GM18502 (cell line): ENCODE data around the gene EPHA6.
"Not testable (repeated sequence)": the region's sequence is repeated elsewhere in the genome, so short reads cannot be mapped to it uniquely, and the experiment has no call there.

ENCODE experiments used
- ATAC-seq: cut with Tn5 transposase; IDR thresholded peaks from one replicate; pipeline ENCODE4 v1.9.1; 2021; ENCODE audit warnings: mild to moderate bottlenecking; ENCODE audit not compliant: unreplicated experiment, poor library complexity

EPHA6 gene

DNA sequence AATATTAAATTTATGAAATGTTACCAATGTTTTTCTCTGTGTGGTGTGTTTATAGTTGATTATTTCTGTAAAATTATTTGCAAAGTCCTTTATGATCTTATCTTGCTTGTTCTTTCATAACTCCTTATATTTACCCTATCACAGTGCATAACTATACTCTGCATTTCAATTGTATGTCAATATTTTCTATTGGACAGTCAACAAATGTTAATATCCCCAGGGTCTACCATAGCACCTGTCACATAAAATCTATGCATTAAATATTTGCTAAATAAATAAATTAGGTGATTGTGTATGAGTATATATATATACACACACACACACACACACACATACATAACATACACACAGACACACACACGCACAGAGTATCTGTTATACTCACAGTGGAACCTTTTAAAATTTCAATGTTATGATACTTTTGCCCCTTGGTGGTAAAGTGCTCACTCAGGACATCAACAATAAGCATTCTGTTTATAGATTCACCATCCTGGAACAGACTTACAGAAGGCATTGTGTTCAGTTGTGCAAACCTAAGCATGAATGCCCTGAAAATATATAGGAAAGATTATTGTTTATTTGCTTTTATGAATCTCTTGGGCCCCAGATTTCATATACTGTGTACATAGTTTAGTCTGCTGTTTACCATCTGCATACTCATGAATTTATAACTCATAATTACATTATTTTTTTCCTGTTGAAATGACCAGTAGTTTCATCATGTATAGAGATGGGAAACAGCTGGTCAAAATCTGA, 443.7 kb downstream of the EPHA6 start:
- ATAC-seq = no peak

DNA sequence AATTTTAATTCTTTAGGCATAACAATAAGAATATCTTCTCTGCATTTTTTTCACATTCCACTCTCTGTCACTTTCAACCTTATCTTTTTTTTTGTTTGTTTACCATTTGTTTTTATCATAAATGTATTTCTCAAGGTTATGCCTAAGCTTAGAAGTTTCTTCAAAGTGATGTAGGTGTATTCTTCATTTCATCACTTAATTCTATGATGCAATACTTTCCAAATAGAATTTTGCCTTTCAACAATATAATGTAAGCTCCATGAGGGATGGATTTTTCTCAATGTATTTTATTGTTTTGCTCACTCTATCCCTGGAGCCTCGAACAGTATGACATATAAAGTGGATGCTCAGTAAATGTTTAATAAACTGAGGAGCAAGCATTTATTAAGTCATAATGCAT, 444.9 kb downstream of the EPHA6 start:
- ATAC-seq = no peak

- no peak for ATAC-seq
Measured at GRCh38 chr3:97264180-97264579, 449.8 kb downstream of the EPHA6 start.

- no peak for ATAC-seq
Measured at GRCh38 chr3:97265237-97266005, 451.0 kb downstream of the EPHA6 start.

DNA sequence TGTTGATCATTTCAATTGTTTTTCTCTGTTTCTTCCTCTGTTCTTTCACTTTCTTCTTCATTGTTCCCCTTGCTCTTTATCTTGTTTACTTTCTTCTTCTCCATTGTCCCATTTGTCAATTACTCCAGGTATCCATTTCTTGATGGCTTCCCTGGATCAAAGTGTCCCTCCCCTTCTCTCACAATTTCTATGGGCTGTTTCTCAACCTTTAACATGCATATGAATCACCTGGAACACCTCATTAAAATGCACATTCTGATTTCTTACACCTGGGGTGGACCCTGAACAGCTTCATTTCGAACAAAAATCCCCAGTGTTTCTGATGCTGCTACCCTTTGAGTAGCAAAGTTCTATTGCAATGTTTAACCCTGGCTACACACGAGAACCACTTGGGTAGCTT, 454.8 kb downstream of the EPHA6 start:
- no peak for ATAC-seq

- ATAC-seq = not testable (repeated sequence)
Measured at GRCh38 chr3:97276879-97277550, 462.6 kb downstream of the EPHA6 start.

- no peak for ATAC-seq
Measured at GRCh38 chr3:97277708-97278107, 463.3 kb downstream of the EPHA6 start.

DNA sequence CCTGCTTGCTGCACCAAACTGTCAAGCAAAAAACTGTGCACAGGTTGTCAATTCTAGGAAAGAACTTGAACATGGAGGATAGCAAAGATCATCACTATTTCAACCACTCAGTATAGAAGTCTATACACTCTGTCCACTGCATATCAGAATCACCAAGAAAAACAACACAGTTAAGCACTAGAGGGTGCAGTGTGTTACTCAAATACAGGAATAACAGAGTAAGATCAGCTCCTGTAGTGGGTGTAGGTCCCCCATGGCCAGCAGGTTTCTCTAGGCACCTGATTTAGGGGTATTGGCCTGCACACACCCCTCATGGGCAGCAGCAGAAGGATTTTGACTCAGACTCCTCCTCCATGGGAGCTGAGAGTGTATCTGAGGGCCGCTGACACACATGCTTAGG, 464.1 kb downstream of the EPHA6 start:
- no peak for ATAC-seq

- no peak for ATAC-seq
Measured at GRCh38 chr3:97291901-97292300, 477.5 kb downstream of the EPHA6 start.

DNA sequence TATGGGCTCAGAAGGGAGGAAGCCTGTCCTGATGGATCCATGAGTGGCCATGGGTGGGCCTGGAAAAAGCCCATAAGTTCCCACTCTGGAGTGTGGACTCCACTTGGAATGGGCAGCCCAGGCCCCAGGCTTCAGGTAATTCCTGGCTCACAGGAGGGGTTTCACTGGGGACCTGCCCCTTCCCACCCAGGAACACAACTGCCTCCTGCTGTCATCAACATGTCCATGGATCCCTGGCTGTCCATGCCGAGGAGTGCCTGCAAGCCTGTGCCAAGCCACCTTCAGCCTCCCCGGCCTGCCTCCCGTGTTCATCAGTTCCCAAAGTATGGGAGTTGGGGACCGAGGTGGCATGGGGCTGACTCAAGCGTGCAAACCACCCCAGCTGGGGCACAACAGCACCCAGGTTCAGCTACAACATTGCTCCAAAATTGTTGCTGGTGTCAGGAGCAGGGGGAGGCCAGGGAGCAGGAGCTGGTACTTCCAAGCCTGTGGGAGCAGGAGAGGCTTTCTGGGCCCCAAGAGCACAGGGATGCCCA, 479.3 kb downstream of the EPHA6 start:
- no peak for ATAC-seq

GRCh38 chr3:97297032-97297431, 482.6 kb downstream of the EPHA6 start:
- ATAC-seq = no peak

DNA sequence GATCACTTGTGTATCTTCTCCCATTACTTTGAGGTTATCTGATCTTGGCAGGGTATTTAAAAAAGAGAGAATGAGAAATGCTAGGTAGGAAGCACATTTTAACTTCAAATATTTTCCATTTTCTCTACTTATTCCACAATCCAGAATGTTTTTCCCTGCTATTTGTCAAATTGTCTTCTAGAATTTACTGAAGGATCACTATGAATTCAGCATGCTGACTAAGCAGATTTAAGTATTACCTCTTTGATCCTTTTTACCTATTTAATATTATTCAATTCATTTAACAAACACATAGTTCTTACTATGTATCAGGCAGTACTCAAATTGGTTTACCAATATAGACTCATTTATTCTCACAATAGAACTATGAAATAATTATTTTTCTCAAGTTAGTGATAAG, 486.7 kb downstream of the EPHA6 start:
- no peak for ATAC-seq

GRCh38 chr3:97306226-97306625, 491.8 kb downstream of the EPHA6 start:
- ATAC-seq = no peak

GRCh38 chr3:97338375-97338774, 524.0 kb downstream of the EPHA6 start:
- ATAC-seq = no peak

DNA sequence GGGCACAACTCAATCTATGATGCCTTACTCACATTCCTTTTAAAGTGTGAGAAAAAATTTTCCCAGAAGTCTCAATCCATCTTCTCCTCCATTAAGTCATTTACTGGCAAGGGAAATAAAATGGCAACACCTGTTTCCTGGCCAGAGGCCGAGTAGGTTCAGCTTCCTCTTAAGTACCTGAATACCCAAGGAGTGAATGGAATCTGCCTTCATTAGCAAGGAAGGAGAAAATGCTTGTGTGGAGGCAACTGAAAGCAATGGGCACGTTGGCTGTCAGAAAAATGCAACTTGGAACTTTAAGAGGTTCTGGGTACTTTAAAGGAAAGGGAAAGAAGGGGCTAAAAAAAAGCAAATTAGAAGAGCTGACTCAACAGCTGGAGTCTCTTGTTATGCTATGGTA, 526.5 kb downstream of the EPHA6 start:
- no peak for ATAC-seq

- ATAC-seq = no peak
Measured at GRCh38 chr3:97347780-97348179, 533.4 kb downstream of the EPHA6 start.

DNA sequence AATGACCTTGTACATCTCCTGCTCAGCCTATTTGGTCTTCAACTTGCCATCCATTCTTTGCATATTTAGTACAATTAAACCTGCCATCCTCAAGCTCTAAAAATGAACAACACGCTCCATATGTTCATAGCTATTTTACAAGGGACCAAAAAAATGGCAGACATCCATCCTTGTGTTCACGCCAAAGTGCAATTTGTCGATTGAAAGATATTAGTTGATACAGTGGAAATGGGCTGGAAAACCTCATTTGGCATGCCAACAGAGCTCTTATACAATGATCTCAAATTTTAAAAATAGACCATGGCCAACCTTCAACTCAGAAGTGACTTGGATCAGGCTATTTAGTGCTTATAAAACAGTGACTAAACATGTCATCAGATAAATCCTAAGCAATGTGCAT, 536.6 kb downstream of the EPHA6 start:
- ATAC-seq = no peak

DNA sequence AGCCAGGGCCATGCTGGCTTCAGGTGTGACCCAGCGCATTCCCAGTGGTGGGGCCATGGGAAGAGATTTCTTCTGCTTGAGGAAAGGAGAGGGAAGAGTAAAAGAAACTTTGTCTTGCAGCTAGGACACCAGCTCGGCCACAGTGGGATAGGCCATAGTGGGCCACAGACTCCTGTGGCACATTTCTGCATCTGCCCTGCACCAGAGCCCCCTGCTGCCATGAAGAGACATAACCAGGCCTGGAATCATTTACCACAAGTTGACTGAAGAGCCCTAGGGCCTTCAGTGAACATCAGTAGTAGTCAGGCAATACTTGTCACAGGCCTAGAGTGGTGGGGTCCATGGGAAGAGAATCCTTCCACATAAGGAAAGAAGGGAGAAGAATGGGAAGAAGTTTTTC, 538.8 kb downstream of the EPHA6 start:
- ATAC-seq = no peak

DNA sequence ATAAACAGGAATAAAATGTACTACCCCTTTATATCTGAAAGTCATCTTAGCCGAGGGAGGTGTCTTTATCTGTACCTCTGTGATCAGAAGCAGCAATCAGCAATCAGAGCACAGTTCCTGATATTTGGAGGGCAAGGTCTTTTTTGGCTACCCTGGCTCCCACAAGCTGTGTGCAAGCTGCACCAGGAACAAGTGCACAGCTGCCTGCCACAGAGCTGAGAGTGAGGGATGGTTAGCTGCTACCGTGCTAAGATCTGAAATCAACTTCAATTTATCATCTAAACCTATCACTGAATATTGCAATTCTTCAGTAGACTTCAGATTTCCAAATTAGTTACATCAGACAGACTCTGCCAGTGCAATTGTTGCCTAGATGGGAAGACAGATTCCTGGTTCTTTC, 545.6 kb downstream of the EPHA6 start:
- no peak for ATAC-seq

DNA sequence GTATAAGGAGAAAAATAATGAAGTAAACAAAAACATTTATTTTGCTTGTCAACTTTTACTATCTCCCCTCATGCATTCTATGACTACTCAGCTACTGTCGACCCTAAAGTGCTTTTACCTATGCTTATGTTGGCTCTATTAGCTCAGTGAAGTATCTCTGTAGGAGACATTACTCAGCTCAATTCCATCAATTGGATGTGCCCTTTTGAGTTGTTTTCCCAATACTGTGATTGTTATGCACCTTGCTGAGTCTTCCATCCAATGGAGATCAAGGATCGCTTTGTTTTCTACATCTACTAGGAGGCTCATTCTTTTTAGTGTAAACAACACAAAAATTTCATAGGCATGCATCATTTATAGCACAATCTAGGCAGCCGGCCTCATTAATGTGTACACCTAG, 546.4 kb downstream of the EPHA6 start:
- no peak for ATAC-seq

- no peak for ATAC-seq
Measured at GRCh38 chr3:97384583-97384982, 570.2 kb downstream of the EPHA6 start.
